HEK293 (cell line): Measurements from ENCODE around the gene MASP2.
"Not testable (repeated sequence)": the region's sequence is repeated elsewhere in the genome, so short reads cannot be mapped to it uniquely, and the experiment has no call there.

Experiments
- CTCF ChIP-seq: fragments of 450-650 bp; formaldehyde crosslinking; IDR thresholded peaks from 2 replicates; pipeline ENCODE4 v1.5.1; 2016; ENCODE audit warnings: missing biosample characterization, missing genetic modification characterization
- REPIN1 ChIP-seq: fragments of 450-650 bp; formaldehyde crosslinking; IDR thresholded peaks from 2 replicates; pipeline ENCODE4 v1.5.1; 2017; ENCODE audit warnings: missing biosample characterization, missing genetic modification characterization, low read depth
- ZBTB6 ChIP-seq: fragments of 450-650 bp; formaldehyde crosslinking; IDR thresholded peaks from 2 replicates; pipeline ENCODE4 v1.5.1; 2017; ENCODE audit warnings: missing biosample characterization, missing genetic modification characterization
- ZBTB7A ChIP-seq: fragments of 450-650 bp; formaldehyde crosslinking; IDR thresholded peaks from 2 replicates; pipeline ENCODE4 v1.5.1; 2016; ENCODE audit warnings: low read depth, missing biosample characterization, missing genetic modification characterization
- ZNF223 ChIP-seq: fragments of 450-650 bp; formaldehyde crosslinking; IDR thresholded peaks from 2 replicates; pipeline ENCODE4 v1.5.1; 2016; ENCODE audit warnings: missing biosample characterization, missing genetic modification characterization
- ZNF274 ChIP-seq, 2 experiments: fragments of 200-500 bp in 1 of 2; fragments of 450-650 bp in 1 of 2; sonication (Bioruptor generic) in 1 of 2; formaldehyde crosslinking in 1 of 2; IDR thresholded peaks; 2 replicates each; pipeline versions ENCODE4 v1.5.1 to v1.6.1; 2014 to 2016; ENCODE audit warnings: borderline replicate concordance in 1 of 2, inconsistent platforms in 1 of 2, low read length in 1 of 2, missing biosample characterization in 1 of 2, missing genetic modification characterization in 1 of 2
- ZNF324 ChIP-seq: fragments of 450-650 bp; formaldehyde crosslinking; IDR thresholded peaks from 2 replicates; pipeline ENCODE4 v1.5.1; 2016; ENCODE audit warnings: missing biosample characterization, missing genetic modification characterization
- ZNF561 ChIP-seq: fragments of 450-650 bp; IDR thresholded peaks from 2 replicates; pipeline ENCODE4 v1.5.1; 2018; ENCODE audit warnings: missing biosample characterization, missing genetic modification characterization, borderline replicate concordance

- not testable (repeated sequence) for TF ChIP-seq CTCF; ZNF561 (tag by site-specific recombination); ZBTB7A (tag by site-specific recombination); ZBTB6 (tag by site-specific recombination); ZNF274 (IDR thresholded peaks at IDR 0.05; ENCODE audit: low read length); ZNF274 (tag by site-specific recombination; IDR thresholded peaks at IDR 0.05; ENCODE audit: borderline replicate concordance); ZNF324; ZNF223 (tag by site-specific recombination); REPIN1 (tag by site-specific recombination)
Observed at GRCh38 chr1:11083784-11084183, 36.7 kb upstream of the MASP2 start.
